ENCODE results near the gene MAML2.
A peak's percentile ranks its signal among the peaks of the same experiment; 100 is the strongest.

Gene MAML2

DNA sequence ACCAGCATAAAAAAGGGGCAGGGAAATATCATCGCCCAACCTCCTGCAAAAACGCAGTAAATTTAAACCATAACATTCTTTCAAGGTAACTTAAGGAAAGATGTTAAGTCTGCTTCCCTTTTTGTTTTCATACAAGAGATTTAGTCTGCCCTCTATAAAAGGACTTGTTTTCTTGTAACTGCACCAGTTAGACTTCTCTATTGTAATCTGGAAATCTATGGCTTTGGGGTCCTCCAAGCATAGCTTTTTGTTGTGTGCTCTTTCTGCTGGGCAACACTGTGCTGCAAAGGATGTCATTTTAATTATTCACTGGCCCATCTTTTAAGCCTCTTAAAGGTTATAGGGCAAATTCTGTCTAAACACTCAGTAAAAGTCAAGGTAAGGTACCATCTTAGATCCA, 136.0 kb downstream of the MAML2 start:
- H3K9ac ChIP-seq (ENCODE audit: low read length) = no peak overlapping the region
- no peaks in the 10 kb centered on the region for H3K27me3 ChIP-seq (ENCODE audit: insufficient read depth, low read length, poor library complexity)
- no peak overlapping the region for H3K4me2 ChIP-seq (ENCODE audit: low read length)
- no peak overlapping the region for H3K4me3 ChIP-seq (ENCODE audit: low read length)
- no peak overlapping the region for H3K56ac ChIP-seq (ENCODE audit: low read length)
- no peak overlapping the region for H2BK120ac ChIP-seq (ENCODE audit: low read depth, low read length)
- H3K4ac ChIP-seq (ENCODE audit: low read depth, low read length) = no peak overlapping the region
- H3K79me2 ChIP-seq (ENCODE audit: control insufficient read depth, insufficient read depth, low read length) = no peaks in the 10 kb centered on the region
- no peak overlapping the region for H4K8ac ChIP-seq (ENCODE audit: low read depth, low read length)
- no peak overlapping the region for H2BK15ac ChIP-seq (replicated peaks; ENCODE audit: low read depth)
- H2AK5ac ChIP-seq (ENCODE audit: low read length) = no peak overlapping the region
- peak overlapping the region; percentile 30 for H3K18ac ChIP-seq (ENCODE audit: low read length)
- H2BK5ac ChIP-seq (ENCODE audit: low read length) = no peak overlapping the region
- no peaks in the 10 kb centered on the region for H3K36me3 ChIP-seq (ENCODE audit: control insufficient read depth, insufficient read depth, low read length)
- no peaks in the 10 kb centered on the region for H3K79me1 ChIP-seq (ENCODE audit: low read length)
- WGBS (ENCODE audit: extremely low coverage, insufficient coverage, low lambda C conversion rate) = no CpG with 5 or more reads among the region's 2 CpGs
- H4K5ac ChIP-seq (ENCODE audit: low read length) = no peak overlapping the region
- H3K27ac ChIP-seq (ENCODE audit: low read depth, low read length) = no peak overlapping the region
- peaks cover 4% of the 10 kb centered on the region for H3K4me1 ChIP-seq (ENCODE audit: control insufficient read depth, low read depth, low read length)
- DNase-seq = no peak
- H3K23ac ChIP-seq (ENCODE audit: low read length) = no peak overlapping the region

DNA sequence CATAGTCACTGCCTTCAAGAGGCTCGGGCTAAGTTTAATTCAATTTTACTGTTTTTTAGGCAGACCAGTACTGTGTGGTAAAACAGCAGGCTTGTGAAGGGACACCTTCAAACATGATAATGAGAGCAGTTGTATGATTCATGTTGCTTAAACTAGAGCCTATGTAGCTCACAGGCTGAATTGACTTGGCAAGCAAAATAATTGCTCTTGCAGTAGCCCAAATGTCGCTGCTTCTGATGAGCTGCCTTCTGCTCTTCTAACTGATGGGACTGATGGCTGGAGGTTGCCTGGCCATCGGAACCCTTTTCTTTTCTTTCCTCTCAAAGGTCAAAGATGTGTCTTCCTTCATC, 137.6 kb downstream of the MAML2 start:
- peak overlapping the region; percentile 16 for H3K4ac ChIP-seq (ENCODE audit: low read depth, low read length)
- WGBS (ENCODE audit: extremely low coverage, insufficient coverage, low lambda C conversion rate) = no CpG with 5 or more reads among the region's 3 CpGs
- no peak overlapping the region for H3K9ac ChIP-seq (ENCODE audit: low read length)

DNA sequence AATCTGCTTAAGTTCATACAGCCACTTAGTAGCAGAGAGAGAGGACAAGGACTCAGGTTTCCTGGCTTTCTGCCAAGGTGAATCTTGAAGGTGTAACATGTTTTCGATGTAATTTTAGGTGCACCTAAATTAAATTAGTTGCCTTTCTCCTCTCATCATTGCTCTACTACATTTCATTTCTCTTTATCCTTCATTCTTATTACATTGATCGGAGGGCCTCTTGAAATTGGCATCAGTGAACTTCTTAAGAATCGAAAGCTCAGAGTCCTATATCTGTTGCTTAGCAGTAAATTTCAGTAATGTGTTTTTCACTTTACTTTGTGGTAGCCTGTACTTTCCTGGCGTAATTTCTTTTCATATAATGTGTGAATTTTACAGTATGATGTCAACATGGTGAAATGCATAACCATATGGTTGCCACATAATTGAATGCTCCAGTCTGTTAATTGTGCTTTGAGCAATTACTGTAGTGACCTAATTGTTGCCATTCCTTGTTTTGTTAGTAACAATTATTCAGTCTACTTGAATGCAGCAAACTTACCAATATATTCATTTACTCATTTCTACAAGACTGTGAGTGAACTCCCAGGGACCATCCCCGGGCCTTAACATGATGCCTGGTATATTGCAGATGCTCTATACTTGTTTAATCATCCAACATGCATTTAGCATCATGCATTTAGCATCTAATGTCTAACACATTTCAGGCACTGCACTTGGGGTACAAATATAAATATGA, 138.1 kb downstream of the MAML2 start:
- Histone ChIP-seq H2BK120ac (ENCODE audit: low read depth, low read length) (no peak overlapping the region), H3K27ac (ENCODE audit: low read depth, low read length) (no peak overlapping the region), H3K79me2 (ENCODE audit: control insufficient read depth, insufficient read depth, low read length) (no peaks in the 10 kb centered on the region), H3K9ac (ENCODE audit: low read length) (no peak overlapping the region), H3K36me3 (ENCODE audit: control insufficient read depth, insufficient read depth, low read length) (no peaks in the 10 kb centered on the region), H2AK5ac (ENCODE audit: low read length) (no peak overlapping the region), H3K56ac (ENCODE audit: low read length) (no peak overlapping the region), H3K4ac (ENCODE audit: low read depth, low read length) (no peak overlapping the region), H3K18ac (ENCODE audit: low read length) (no peak overlapping the region), H3K4me3 (ENCODE audit: low read length) (no peak overlapping the region), H4K5ac (ENCODE audit: low read length) (no peak overlapping the region), H3K27me3 (ENCODE audit: insufficient read depth, low read length, poor library complexity) (no peaks in the 10 kb centered on the region), H3K4me1 (ENCODE audit: control insufficient read depth, low read depth, low read length) (peaks cover 4% of the 10 kb centered on the region), H2BK15ac (replicated peaks; ENCODE audit: low read depth) (no peak overlapping the region), H3K23ac (ENCODE audit: low read length) (no peak overlapping the region), H2BK5ac (ENCODE audit: low read length) (no peak overlapping the region), H3K79me1 (ENCODE audit: low read length) (no peaks in the 10 kb centered on the region), H3K4me2 (ENCODE audit: low read length) (no peak overlapping the region), H4K8ac (ENCODE audit: low read depth, low read length) (no peak overlapping the region)
- DNase-seq = no peak
- no CpG with 5 or more reads among the region's 5 CpGs for WGBS (ENCODE audit: extremely low coverage, insufficient coverage, low lambda C conversion rate)

More for the DNA sequence above, 137.6 kb downstream of the MAML2 start:
- DNase-seq = no peak
- no peak overlapping the region for H4K5ac ChIP-seq (ENCODE audit: low read length)
- no peak overlapping the region for H3K4me2 ChIP-seq (ENCODE audit: low read length)
- no peak overlapping the region for H2AK5ac ChIP-seq (ENCODE audit: low read length)
- no peak overlapping the region for H2BK120ac ChIP-seq (ENCODE audit: low read depth, low read length)
- no peak overlapping the region for H2BK5ac ChIP-seq (ENCODE audit: low read length)
- no peaks in the 10 kb centered on the region for H3K79me2 ChIP-seq (ENCODE audit: control insufficient read depth, insufficient read depth, low read length)
- H3K56ac ChIP-seq (ENCODE audit: low read length) = no peak overlapping the region
- H3K23ac ChIP-seq (ENCODE audit: low read length) = no peak overlapping the region
- peaks cover 4% of the 10 kb centered on the region for H3K4me1 ChIP-seq (ENCODE audit: control insufficient read depth, low read depth, low read length)
- no peak overlapping the region for H4K8ac ChIP-seq (ENCODE audit: low read depth, low read length)
- H3K18ac ChIP-seq (ENCODE audit: low read length) = no peak overlapping the region
- no peaks in the 10 kb centered on the region for H3K36me3 ChIP-seq (ENCODE audit: control insufficient read depth, insufficient read depth, low read length)
- no peak overlapping the region for H2BK15ac ChIP-seq (replicated peaks; ENCODE audit: low read depth)
- H3K79me1 ChIP-seq (ENCODE audit: low read length) = no peaks in the 10 kb centered on the region
- no peaks in the 10 kb centered on the region for H3K27me3 ChIP-seq (ENCODE audit: insufficient read depth, low read length, poor library complexity)
- H3K27ac ChIP-seq (ENCODE audit: low read depth, low read length) = no peak overlapping the region
- H3K4me3 ChIP-seq (ENCODE audit: low read length) = no peak overlapping the region

DNA sequence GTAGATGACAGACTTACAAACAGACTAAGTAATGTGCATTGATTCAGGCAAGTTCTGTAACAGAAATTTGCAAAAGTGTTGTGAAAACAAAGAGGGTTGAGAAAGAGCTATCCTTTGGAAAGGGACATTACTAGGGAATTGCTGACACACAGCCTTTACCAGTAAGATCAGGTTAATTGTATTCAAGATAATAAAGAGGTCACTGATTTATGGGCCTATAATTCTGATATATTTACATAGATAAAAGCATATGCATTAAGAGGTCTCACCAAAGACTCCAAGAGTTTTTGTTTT, 138.7 kb downstream of the MAML2 start:
- Histone ChIP-seq H2BK5ac (ENCODE audit: low read length) (no peak overlapping the region), H2BK15ac (replicated peaks; ENCODE audit: low read depth) (no peak overlapping the region), H4K5ac (ENCODE audit: low read length) (no peak overlapping the region), H3K27ac (ENCODE audit: low read depth, low read length) (no peak overlapping the region), H3K4me1 (ENCODE audit: control insufficient read depth, low read depth, low read length) (peaks cover 4% of the 10 kb centered on the region), H3K4me3 (ENCODE audit: low read length) (no peak overlapping the region), H2AK5ac (ENCODE audit: low read length) (no peak overlapping the region), H3K4ac (ENCODE audit: low read depth, low read length) (no peak overlapping the region), H3K18ac (ENCODE audit: low read length) (no peak overlapping the region), H2BK120ac (ENCODE audit: low read depth, low read length) (no peak overlapping the region), H3K36me3 (ENCODE audit: control insufficient read depth, insufficient read depth, low read length) (no peaks in the 10 kb centered on the region), H3K79me2 (ENCODE audit: control insufficient read depth, insufficient read depth, low read length) (no peaks in the 10 kb centered on the region), H3K4me2 (ENCODE audit: low read length) (no peak overlapping the region), H3K56ac (ENCODE audit: low read length) (no peak overlapping the region), H3K9ac (ENCODE audit: low read length) (no peak overlapping the region), H3K79me1 (ENCODE audit: low read length) (no peaks in the 10 kb centered on the region), H3K27me3 (ENCODE audit: insufficient read depth, low read length, poor library complexity) (no peaks in the 10 kb centered on the region), H4K8ac (ENCODE audit: low read depth, low read length) (no peak overlapping the region), H3K23ac (ENCODE audit: low read length) (no peak overlapping the region)
- no peak for DNase-seq

DNA sequence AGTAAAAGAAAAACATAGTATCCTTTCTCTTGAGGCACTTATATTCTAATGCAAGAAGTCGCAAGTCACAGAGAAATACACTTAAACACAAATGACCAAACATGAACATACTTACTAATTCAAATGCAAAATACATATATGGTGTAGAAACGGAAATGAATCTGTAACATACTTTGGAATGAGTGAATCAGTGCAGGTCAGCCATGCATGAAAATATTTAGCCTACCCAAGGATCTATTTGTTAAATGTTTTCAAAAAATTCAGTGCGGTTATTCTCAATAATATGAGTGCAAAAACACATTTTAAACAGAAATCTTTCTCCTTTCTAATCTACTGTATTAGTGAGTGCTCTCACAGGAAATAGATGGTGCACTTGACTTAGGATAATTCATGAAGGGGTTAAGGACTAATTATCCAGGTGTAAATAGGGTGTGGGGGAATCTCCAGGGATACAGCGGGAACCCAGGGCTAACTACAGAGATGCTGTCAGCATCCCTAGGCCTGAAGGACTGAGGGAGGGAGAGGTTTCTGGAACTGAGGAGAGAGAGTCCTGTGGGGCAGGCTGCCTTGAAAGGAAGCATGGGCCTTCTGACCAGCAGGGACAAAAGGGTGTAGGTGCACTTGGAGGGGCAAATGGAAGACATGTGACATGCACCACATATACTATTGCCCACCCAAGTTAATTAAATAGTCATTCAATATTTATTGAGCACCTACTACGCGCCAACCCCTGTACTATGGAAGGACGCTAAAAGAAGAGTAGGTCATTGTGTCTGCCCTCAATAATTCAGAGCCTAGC, 139.2 kb downstream of the MAML2 start:
- Histone ChIP-seq H3K79me2 (ENCODE audit: control insufficient read depth, insufficient read depth, low read length) (no peaks in the 10 kb centered on the region), H4K5ac (ENCODE audit: low read length) (no peak overlapping the region), H2AK5ac (ENCODE audit: low read length) (no peak overlapping the region), H3K4me1 (ENCODE audit: control insufficient read depth, low read depth, low read length) (peaks cover 4% of the 10 kb centered on the region), H3K27me3 (ENCODE audit: insufficient read depth, low read length, poor library complexity) (no peaks in the 10 kb centered on the region), H2BK15ac (replicated peaks; ENCODE audit: low read depth) (no peak overlapping the region), H2BK5ac (ENCODE audit: low read length) (no peak overlapping the region), H3K4me3 (ENCODE audit: low read length) (no peak overlapping the region), H3K79me1 (ENCODE audit: low read length) (no peaks in the 10 kb centered on the region), H3K4me2 (ENCODE audit: low read length) (no peak overlapping the region), H3K56ac (ENCODE audit: low read length) (no peak overlapping the region), H3K9ac (ENCODE audit: low read length) (no peak overlapping the region), H2BK120ac (ENCODE audit: low read depth, low read length) (no peak overlapping the region), H3K27ac (ENCODE audit: low read depth, low read length) (no peak overlapping the region), H4K8ac (ENCODE audit: low read depth, low read length) (no peak overlapping the region), H3K23ac (ENCODE audit: low read length) (no peak overlapping the region), H3K36me3 (ENCODE audit: control insufficient read depth, insufficient read depth, low read length) (no peaks in the 10 kb centered on the region), H3K18ac (ENCODE audit: low read length) (no peak overlapping the region), H3K4ac (ENCODE audit: low read depth, low read length) (no peak overlapping the region)
- peak; percentile 65 for DNase-seq
- no CpG with 5 or more reads among the region's 7 CpGs for WGBS (ENCODE audit: extremely low coverage, insufficient coverage, low lambda C conversion rate)

DNA sequence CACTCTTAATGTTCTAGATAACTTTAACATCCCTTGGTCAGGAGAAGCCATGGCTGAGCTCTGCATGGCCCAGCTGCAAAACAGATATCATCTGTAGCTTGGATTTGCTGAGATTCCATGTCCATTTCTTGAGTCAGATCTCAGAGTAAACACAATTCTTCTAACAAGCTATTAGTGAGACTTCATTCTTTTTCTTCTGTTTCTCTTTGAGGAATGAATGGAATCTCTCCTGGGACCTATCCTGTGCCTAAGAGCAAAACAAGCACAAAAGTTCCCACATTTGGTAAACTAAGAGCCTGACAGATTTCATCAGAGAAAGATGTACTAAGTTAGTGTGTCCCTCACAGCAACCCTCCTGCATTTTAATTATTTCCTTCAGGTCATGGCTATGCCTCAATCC, 142.8 kb downstream of the MAML2 start:
- H3K4me3 ChIP-seq (ENCODE audit: low read length) = no peak overlapping the region
- no peaks in the 10 kb centered on the region for H3K79me2 ChIP-seq (ENCODE audit: control insufficient read depth, insufficient read depth, low read length)
- no peaks in the 10 kb centered on the region for H3K79me1 ChIP-seq (ENCODE audit: low read length)
- no peak overlapping the region for H3K4me2 ChIP-seq (ENCODE audit: low read length)
- H3K27ac ChIP-seq (ENCODE audit: low read depth, low read length) = peak overlapping the region; percentile 70
- H4K5ac ChIP-seq (ENCODE audit: low read length) = no peak overlapping the region
- H2BK5ac ChIP-seq (ENCODE audit: low read length) = no peak overlapping the region
- no peak overlapping the region for H2AK5ac ChIP-seq (ENCODE audit: low read length)
- H3K9ac ChIP-seq (ENCODE audit: low read length) = no peak overlapping the region
- no peak overlapping the region for H3K18ac ChIP-seq (ENCODE audit: low read length)
- peaks cover 9% of the 10 kb centered on the region for H3K4me1 ChIP-seq (ENCODE audit: control insufficient read depth, low read depth, low read length)
- H4K8ac ChIP-seq (ENCODE audit: low read depth, low read length) = no peak overlapping the region
- H3K23ac ChIP-seq (ENCODE audit: low read length) = no peak overlapping the region
- no peak overlapping the region for H2BK120ac ChIP-seq (ENCODE audit: low read depth, low read length)
- no peak overlapping the region for H2BK15ac ChIP-seq (replicated peaks; ENCODE audit: low read depth)
- DNase-seq = peak; percentile 55
- no peaks in the 10 kb centered on the region for H3K36me3 ChIP-seq (ENCODE audit: control insufficient read depth, insufficient read depth, low read length)
- no peak overlapping the region for H3K56ac ChIP-seq (ENCODE audit: low read length)
- H3K4ac ChIP-seq (ENCODE audit: low read depth, low read length) = no peak overlapping the region
- H3K27me3 ChIP-seq (ENCODE audit: insufficient read depth, low read length, poor library complexity) = no peaks in the 10 kb centered on the region
